OCI-LY1 (cell line): ENCODE measurements around the gene LOXL3.
"Not testable (repeated sequence)": the region's sequence is repeated elsewhere in the genome, so short reads cannot be mapped to it uniquely, and the experiment has no call there.

ENCODE experiments used
- H2AFZ ChIP-seq: fragments of 200-600 bp; sonication (generic), shearing (Covaris generic); 2 replicates; pipeline ENCODE4 v1.6.0; 2014; ENCODE audit warnings: antibody characterized with exemption, mild to moderate bottlenecking, low read length
- H3F3A ChIP-seq: fragments of 200-600 bp; sonication (generic), shearing (Covaris generic); 2 replicates; pipeline ENCODE4 v1.6.0; 2014; ENCODE audit warnings: mild to moderate bottlenecking, antibody characterized with exemption, low read length, moderate library complexity; ENCODE audit not compliant: insufficient read depth
- H3K27ac ChIP-seq: fragments of 200-600 bp; sonication (generic); 2 replicates; pipeline ENCODE4 v1.5.1; 2014; ENCODE audit warnings: low read length, mixed run types, mild to moderate bottlenecking, low read depth; ENCODE audit not compliant: poor library complexity, severe bottlenecking
- H3K27me3 ChIP-seq: fragments of 200-600 bp; sonication (generic); 2 replicates; pipeline ENCODE4 v1.6.0; 2014; ENCODE audit warnings: antibody characterized with exemption, mild to moderate bottlenecking, low read length, moderate library complexity; ENCODE audit not compliant: insufficient read depth
- H3K36me3 ChIP-seq: fragments of 200-600 bp; sonication (generic); 2 replicates; pipeline ENCODE4 v1.6.1; 2014; ENCODE audit warnings: mild to moderate bottlenecking, antibody characterized with exemption, low read length, moderate library complexity, mixed read lengths; ENCODE audit not compliant: insufficient read depth
- H3K4me1 ChIP-seq: fragments of 200-600 bp; sonication (generic); 2 replicates; pipeline ENCODE4 v1.5.1; 2014; ENCODE audit warnings: mild to moderate bottlenecking, low read length, moderate library complexity; ENCODE audit not compliant: insufficient read depth, severe bottlenecking
- H3K4me2 ChIP-seq: fragments of 200-600 bp; sonication (generic), shearing (Covaris generic); 2 replicates; pipeline ENCODE4 v1.6.1; 2014; ENCODE audit warnings: low read length
- H3K4me3 ChIP-seq: fragments of 200-600 bp; sonication (generic); 2 replicates; pipeline ENCODE4 v1.5.1; 2014; ENCODE audit warnings: low read length, low read depth, mild to moderate bottlenecking, mixed read lengths; ENCODE audit not compliant: poor library complexity, severe bottlenecking
- H3K79me2 ChIP-seq: fragments of 200-600 bp; shearing (Covaris generic); 2 replicates; pipeline ENCODE4 v1.6.1; 2016; ENCODE audit warnings: mixed run types, low read length, mixed read lengths; ENCODE audit not compliant: insufficient read depth
- H3K9ac ChIP-seq: fragments of 200-600 bp; sonication (generic), shearing (Covaris generic); 2 replicates; pipeline ENCODE4 v1.6.1; 2014; ENCODE audit warnings: mild to moderate bottlenecking, low read length, mixed read lengths
- H3K9me2 ChIP-seq: fragments of 200-600 bp; sonication (generic), shearing (Covaris generic); 2 replicates; pipeline ENCODE4 v1.6.1; 2014; ENCODE audit warnings: low read depth, mild to moderate bottlenecking, low read length, mixed read lengths
- H3K9me3 ChIP-seq: fragments of 200-600 bp; shearing (Covaris generic); 2 replicates; pipeline ENCODE4 v1.6.1; 2014; ENCODE audit warnings: low read length, mixed read lengths
- H4K20me1 ChIP-seq: fragments of 200-600 bp; sonication (generic), shearing (Covaris generic); 2 replicates; pipeline ENCODE4 v1.6.0; 2016; ENCODE audit warnings: mild to moderate bottlenecking, low read length; ENCODE audit not compliant: insufficient read depth
- EZH2 ChIP-seq: fragments of 200-600 bp; sonication (generic), shearing (Covaris generic); IDR thresholded peaks from 2 replicates; pipeline ENCODE4 v1.8.0; 2017; ENCODE audit warnings: borderline replicate concordance, mixed run types, mild to moderate bottlenecking, antibody characterized with exemption, low read length, moderate library complexity, mixed read lengths
- TF ChIP-seq, protein P1 (sequence below): fragments of 200-600 bp; sonication (generic), shearing (Covaris generic); IDR thresholded peaks from 2 replicates; pipeline ENCODE4 v1.5.1; 2017; ENCODE audit warnings: mild to moderate bottlenecking, antibody characterized with exemption, low read length, moderate library complexity, mixed read lengths

LOXL3 gene

DNA sequence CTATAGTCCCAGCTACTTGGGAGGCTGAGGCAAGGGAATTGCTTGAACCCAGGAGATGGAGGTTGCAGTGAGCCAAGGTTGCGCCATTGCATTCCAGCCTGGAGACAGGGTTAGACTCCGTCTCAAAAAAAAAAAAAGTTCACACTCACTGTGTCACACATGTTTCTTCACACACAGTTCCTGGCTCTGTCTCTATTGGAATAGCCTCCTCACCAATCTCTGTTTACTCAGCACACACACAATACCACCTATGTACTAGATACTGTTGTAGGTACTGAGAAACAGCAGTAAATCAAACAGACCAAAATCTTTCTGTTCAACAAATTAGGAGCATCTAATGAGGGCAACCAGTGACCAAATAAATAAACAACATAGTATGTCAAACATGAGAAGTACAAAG lies 67.6 kb downstream of the LOXL3 start:
- Histone ChIP-seq H3K9me2 (no peaks in the 10 kb centered on the region), H3F3A (no peaks in the 10 kb centered on the region)
- TF ChIP-seq, protein P1, sequence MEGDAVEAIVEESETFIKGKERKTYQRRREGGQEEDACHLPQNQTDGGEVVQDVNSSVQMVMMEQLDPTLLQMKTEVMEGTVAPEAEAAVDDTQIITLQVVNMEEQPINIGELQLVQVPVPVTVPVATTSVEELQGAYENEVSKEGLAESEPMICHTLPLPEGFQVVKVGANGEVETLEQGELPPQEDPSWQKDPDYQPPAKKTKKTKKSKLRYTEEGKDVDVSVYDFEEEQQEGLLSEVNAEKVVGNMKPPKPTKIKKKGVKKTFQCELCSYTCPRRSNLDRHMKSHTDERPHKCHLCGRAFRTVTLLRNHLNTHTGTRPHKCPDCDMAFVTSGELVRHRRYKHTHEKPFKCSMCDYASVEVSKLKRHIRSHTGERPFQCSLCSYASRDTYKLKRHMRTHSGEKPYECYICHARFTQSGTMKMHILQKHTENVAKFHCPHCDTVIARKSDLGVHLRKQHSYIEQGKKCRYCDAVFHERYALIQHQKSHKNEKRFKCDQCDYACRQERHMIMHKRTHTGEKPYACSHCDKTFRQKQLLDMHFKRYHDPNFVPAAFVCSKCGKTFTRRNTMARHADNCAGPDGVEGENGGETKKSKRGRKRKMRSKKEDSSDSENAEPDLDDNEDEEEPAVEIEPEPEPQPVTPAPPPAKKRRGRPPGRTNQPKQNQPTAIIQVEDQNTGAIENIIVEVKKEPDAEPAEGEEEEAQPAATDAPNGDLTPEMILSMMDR, result no peak
- no peak for TF ChIP-seq EZH2

DNA sequence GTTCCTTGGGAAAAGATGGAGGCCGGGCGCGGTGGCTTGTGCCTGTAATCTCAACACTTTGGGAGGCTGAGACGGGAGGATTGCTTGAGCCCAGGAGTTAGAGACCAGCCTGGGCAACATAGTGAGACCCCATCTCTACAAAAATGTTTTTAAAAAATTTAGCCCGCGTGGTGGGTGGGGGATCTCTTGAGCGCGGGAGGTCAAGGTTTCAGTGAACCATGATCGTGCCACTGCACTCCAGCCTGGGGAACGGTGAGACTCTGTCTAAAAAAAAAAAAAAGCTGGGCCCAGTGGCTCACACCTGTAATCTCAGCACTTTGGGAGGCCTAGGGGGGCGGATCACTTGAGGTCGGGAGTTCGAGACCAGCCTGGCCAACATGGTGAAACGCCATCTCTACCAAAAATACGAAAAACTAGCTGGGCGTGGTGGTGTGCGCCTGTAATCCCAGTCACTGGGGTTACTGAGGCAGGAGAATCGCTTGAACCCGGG lies 70.0 kb downstream of the LOXL3 start:
- Histone ChIP-seq H3K27ac (peak overlapping the region; percentile 85), H3K4me2 (peak overlapping the region; percentile 98), H3K4me3 (peak overlapping the region; percentile 91), H3K36me3 (peaks cover 22% of the 10 kb centered on the region; the same call in 1 of the 2 replicates), H2AFZ (peak overlapping the region; percentile 50), H3K4me1 (peaks cover 29% of the 10 kb centered on the region), H3K9ac (peak overlapping the region; percentile 91)
- H3K79me2 ChIP-seq, H3K9me3 ChIP-seq, H3F3A ChIP-seq, H3K9me2 ChIP-seq, H3K27me3 ChIP-seq, H4K20me1 ChIP-seq: not testable (repeated sequence)

More for the DNA sequence above, 67.6 kb downstream of the LOXL3 start:
- Histone ChIP-seq H3K9ac (no peak overlapping the region), H3K27ac (no peak overlapping the region), H3K4me3 (no peak overlapping the region), H3K36me3 (peaks cover 19% of the 10 kb centered on the region; the same call in 1 of the 2 replicates), H3K27me3 (no peaks in the 10 kb centered on the region), H3K4me2 (no peak overlapping the region), H3K9me3 (no peaks in the 10 kb centered on the region), H2AFZ (no peak overlapping the region), H3K4me1 (peaks cover 19% of the 10 kb centered on the region), H3K79me2 (0 out of 2 replicates have a peak, but pooled peaks cover 6% of the 10 kb centered on the region), H4K20me1 (no peaks in the 10 kb centered on the region)

DNA sequence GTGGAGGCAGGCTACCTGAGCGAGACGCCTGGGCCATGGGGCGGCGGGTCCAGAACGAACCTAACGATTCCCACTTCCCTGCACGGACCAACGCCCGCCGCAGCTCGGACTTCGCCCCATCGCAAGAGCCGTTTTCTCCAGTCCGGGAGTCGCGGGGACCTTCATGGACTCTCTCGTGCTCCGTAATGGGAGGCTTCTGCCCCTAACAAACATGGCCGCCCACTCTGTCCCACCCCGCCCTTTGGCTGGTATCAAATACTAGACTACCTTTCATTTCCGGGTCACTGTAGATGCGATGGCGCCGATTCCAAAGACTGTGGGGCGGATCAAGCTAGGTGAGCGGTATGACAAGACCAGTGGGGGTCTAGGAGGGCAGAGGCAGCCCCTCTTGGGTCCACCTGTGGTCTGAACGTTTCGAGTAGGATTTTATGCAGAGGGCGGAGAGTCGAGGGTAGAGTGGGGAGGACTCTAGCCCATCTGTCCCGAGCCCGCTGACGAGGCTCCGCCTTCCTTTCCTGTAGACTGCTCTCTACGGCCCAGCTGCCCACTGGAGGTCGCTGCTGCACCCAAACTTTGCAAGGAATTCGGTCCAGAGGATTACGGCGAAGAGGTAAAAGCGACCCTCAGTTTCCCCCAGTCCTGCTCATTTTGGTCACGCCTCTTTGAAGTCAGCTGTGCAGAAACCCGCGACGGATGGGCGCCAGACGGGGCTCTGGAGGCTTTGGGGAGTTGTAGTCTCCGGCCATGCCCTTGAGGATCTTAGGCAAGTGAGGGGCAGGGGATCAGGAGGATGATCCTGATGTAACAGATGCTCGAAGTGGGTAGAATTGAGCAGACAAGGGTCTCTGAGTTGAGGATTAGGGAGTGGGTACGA lies 70.7 kb downstream of the LOXL3 start, which contains the start of the genes CCDC142 and TTC31:
Gene CCDC142 (minus strand): TSS at position 198 of the 874 bp plus-strand sequence. CDS start 161 bp downstream, at position 37.
Gene TTC31 (plus strand): TSS at position 281 of the 874 bp plus-strand sequence. CDS start 15 bp downstream, at position 296.
- Histone ChIP-seq H3K4me1 (peaks cover 29% of the 10 kb centered on the region), H3K79me2 (0 out of 2 replicates have a peak, but pooled peaks cover 6% of the 10 kb centered on the region), H3K27ac (peak within 1 kb of the TSS; percentile 85), H3K4me2 (peak within 1 kb of the TSS; percentile 98), H3K9me2 (no peaks in the 10 kb centered on the region), H3K9me3 (no peaks in the 10 kb centered on the region), H2AFZ (peak within 1 kb of the TSS; percentile 50), H4K20me1 (no peaks in the 10 kb centered on the region), H3K36me3 (peaks cover 22% of the 10 kb centered on the region; the same call in 1 of the 2 replicates), H3K4me3 (peak within 1 kb of the TSS; percentile 91), H3K9ac (peak within 1 kb of the TSS; percentile 91), H3F3A (no peaks in the 10 kb centered on the region; the same call in 1 of the 2 replicates), H3K27me3 (no peaks in the 10 kb centered on the region)
- TF ChIP-seq, protein P1, result peak; percentile 95
- TF ChIP-seq EZH2, result no peak
